Measurements from ENCODE around the gene TGFB2.

The TGFB2 gene

GRCh38 chr1:218467101-218468072, 122.3 kb downstream of the TGFB2 start:
- DNase-seq = no peak

- DNase-seq = no peak
These were observed 123.6 kb downstream of the TGFB2 start for GRCh38 chr1:218468711-218469110.

GRCh38 chr1:218472885-218473284, 127.7 kb downstream of the TGFB2 start:
- no peak for DNase-seq

GRCh38 chr1:218473522-218473921, 128.4 kb downstream of the TGFB2 start:
- no peak for DNase-seq

- no peak for DNase-seq
These were observed 129.0 kb downstream of the TGFB2 start for GRCh38 chr1:218474128-218474527.

GRCh38 chr1:218475275-218475674, 130.1 kb downstream of the TGFB2 start:
- no peak for DNase-seq

GRCh38 chr1:218475699-218476098, 130.6 kb downstream of the TGFB2 start:
- DNase-seq = no peak

GRCh38 chr1:218476385-218476784, 131.2 kb downstream of the TGFB2 start:
- DNase-seq = no peak

GRCh38 chr1:218478336-218478735, 133.2 kb downstream of the TGFB2 start:
- no peak for DNase-seq

- DNase-seq = no peak
These were observed 134.4 kb downstream of the TGFB2 start for GRCh38 chr1:218479436-218480115.

GRCh38 chr1:218480137-218480536, 135.0 kb downstream of the TGFB2 start:
- no peak for DNase-seq

GRCh38 chr1:218480588-218481099, 135.5 kb downstream of the TGFB2 start:
- DNase-seq = no peak

GRCh38 chr1:218481116-218481775, 136.1 kb downstream of the TGFB2 start:
- DNase-seq = no peak

- DNase-seq = no peak
These were observed 137.5 kb downstream of the TGFB2 start for GRCh38 chr1:218482683-218483082.

GRCh38 chr1:218485241-218485928, 140.2 kb downstream of the TGFB2 start:
- DNase-seq = no peak

GRCh38 chr1:218488531-218488930, 143.4 kb downstream of the TGFB2 start:
- DNase-seq = no peak

GRCh38 chr1:218488986-218489385, 143.8 kb downstream of the TGFB2 start:
- DNase-seq = no peak

GRCh38 chr1:218490406-218490922, 145.3 kb downstream of the TGFB2 start:
- no peak for DNase-seq

- no peak for DNase-seq
These were observed 147.7 kb downstream of the TGFB2 start for GRCh38 chr1:218492874-218493273.

GRCh38 chr1:218493986-218494385, 148.8 kb downstream of the TGFB2 start:
- no peak for DNase-seq

Measured in NCI-H2081 (cell line).